ENCODE measurements around the gene FEV.
"Not testable (repeated sequence)": the region's sequence is repeated elsewhere in the genome, so short reads cannot be mapped to it uniquely, and the experiment has no call there.

The FEV gene

GRCh38 chr2:218963601-218964000 is 21.4 kb downstream of the FEV start:
- DNase-seq, result no peak

GRCh38 chr2:218962859-218963492 is 22.0 kb downstream of the FEV start:
- DNase-seq, result peak; percentile 94

- DNase-seq, result peak; percentile 55
Observed at GRCh38 chr2:218961651-218962570, 23.1 kb downstream of the FEV start.

- DNase-seq, result no peak
Observed at GRCh38 chr2:218961229-218961628, 23.8 kb downstream of the FEV start.

GRCh38 chr2:218960309-218961165 is 24.4 kb downstream of the FEV start:
- DNase-seq, result peak; percentile 19

- DNase-seq, result no peak
Observed at GRCh38 chr2:218959761-218960308, 25.1 kb downstream of the FEV start.

- peak; percentile 89 for DNase-seq
Observed at GRCh38 chr2:218959141-218959731, 25.7 kb downstream of the FEV start, which contains the start of gene CDK5R2. TSS of gene CDK5R2 (plus strand) at chr2:218959666. CDS start at chr2:218959821, 155 bp downstream.

- no peak for DNase-seq
Observed at GRCh38 chr2:218958276-218958675, 26.7 kb downstream of the FEV start.

GRCh38 chr2:218957671-218958070 is 27.3 kb downstream of the FEV start:
- no peak for DNase-seq

GRCh38 chr2:218956039-218956438 is 28.9 kb downstream of the FEV start:
- DNase-seq, result no peak

- no peak for DNase-seq
Observed at GRCh38 chr2:218954541-218955300, 30.3 kb downstream of the FEV start.

GRCh38 chr2:218953366-218953954 is 31.5 kb downstream of the FEV start:
- DNase-seq, result no peak

- no peak for DNase-seq
Observed at GRCh38 chr2:218952160-218952559, 32.8 kb downstream of the FEV start.

GRCh38 chr2:218946621-218947020 is 38.4 kb downstream of the FEV start:
- no peak for DNase-seq

GRCh38 chr2:218944759-218945404 is 40.1 kb downstream of the FEV start:
- no peak for DNase-seq

GRCh38 chr2:218931751-218932150 is 53.2 kb downstream of the FEV start:
- not testable (repeated sequence) for DNase-seq
